Motor neuron (in vitro differentiated cells): Measurements from ENCODE around the gene SULT1A3. TPM values are rescaled to one million over a fixed set of nuclear protein-coding genes. Genes with fewer than 3 reads are reported as not detected.
"Not testable (repeated sequence)": the region's sequence is repeated elsewhere in the genome, so short reads cannot be mapped to it uniquely, and the experiment has no call there.

Source experiments
- ATAC-seq, 8 experiments: fragments of 200-7000 bp; cut with Tn5 transposase; replicated peaks in 6 of 8; 2 replicates each; pipeline ENCODE4 v1.8.0; 2021; ENCODE audit warnings: mild to moderate bottlenecking in 8 of 8, moderate library complexity in 8 of 8
- H3K27ac ChIP-seq, 2 donors: fragments of 250-450 bp; sonication (Bioruptor Pico); 2 replicates each; pipeline ENCODE4 v1.9.0; 2021; ENCODE audit warnings: antibody characterized with exemption in 2 of 2, mild to moderate bottlenecking in 2 of 2, moderate library complexity in 1 of 2
- H3K4me1 ChIP-seq, 2 donors: fragments of 250-450 bp; sonication (Bioruptor Pico); replicated peaks in 1 of 2; 2 replicates each; pipeline ENCODE4 v1.6.1; 2021; ENCODE audit warnings: antibody characterized with exemption in 2 of 2, mild to moderate bottlenecking in 2 of 2, moderate library complexity in 1 of 2
- H3K4me3 ChIP-seq, 5 donors: fragments of 250-450 bp; sonication (Bioruptor Pico); 2 replicates each; pipeline ENCODE4 v1.9.0; 2021; ENCODE audit warnings: antibody characterized with exemption in 5 of 5, mild to moderate bottlenecking in 5 of 5, moderate library complexity in 4 of 5
- WGBS, 10 experiments: fragments of 450-650 bp; shearing (Covaris generic); methylation state at CpG; one replicate each; pipeline ENCODE4 v1.0.0; 2022; 5-methylcytosine and 5-hydroxymethylcytosine counted together
- in situ Hi-C, 9 experiments: fragments of 400-800 bp; cut with MboI; loops; one replicate each; pipeline ENCODE4 v1.15.0; 2021; ENCODE audit warnings: low sequenced_read_pairs in 9 of 9, low pct_unique_long_range_greater_than_20kb in 2 of 9; ENCODE audit not compliant: unreplicated experiment in 9 of 9
- total RNA-seq, 8 experiments: library from RNA; unstranded; fragments of 300-600 nt; gene quantifications; 2 replicates each; pipeline versions ENCODE4 v1.2.3 to v1.2.4, GENCODE V29; 2022

The SULT1A3 gene
- total RNA-seq, 8 experiments from 2014 or later, result 4.6 to 21.6 (median 9.3) TPM

GRCh38 chr16:30193615-30194014 lies 5.4 kb upstream of the SULT1A3 start, which contains the start of the genes BOLA2B and SLX1A:
Gene BOLA2B (minus strand): TSS chr16:30193666. CDS start chr16:30193595, 71 bp downstream.
Gene SLX1A (plus strand): TSS chr16:30193875. CDS start chr16:30194085, 210 bp downstream.
- no CpG with 5 or more reads among the region's 34 CpGs for WGBS, 10 experiments
- H3K4me1 ChIP-seq, H3K4me3 ChIP-seq, in situ Hi-C loops, H3K27ac ChIP-seq: not testable (repeated sequence)
- peak; percentile 88 to 92 (median 91) for ATAC-seq

DNA sequence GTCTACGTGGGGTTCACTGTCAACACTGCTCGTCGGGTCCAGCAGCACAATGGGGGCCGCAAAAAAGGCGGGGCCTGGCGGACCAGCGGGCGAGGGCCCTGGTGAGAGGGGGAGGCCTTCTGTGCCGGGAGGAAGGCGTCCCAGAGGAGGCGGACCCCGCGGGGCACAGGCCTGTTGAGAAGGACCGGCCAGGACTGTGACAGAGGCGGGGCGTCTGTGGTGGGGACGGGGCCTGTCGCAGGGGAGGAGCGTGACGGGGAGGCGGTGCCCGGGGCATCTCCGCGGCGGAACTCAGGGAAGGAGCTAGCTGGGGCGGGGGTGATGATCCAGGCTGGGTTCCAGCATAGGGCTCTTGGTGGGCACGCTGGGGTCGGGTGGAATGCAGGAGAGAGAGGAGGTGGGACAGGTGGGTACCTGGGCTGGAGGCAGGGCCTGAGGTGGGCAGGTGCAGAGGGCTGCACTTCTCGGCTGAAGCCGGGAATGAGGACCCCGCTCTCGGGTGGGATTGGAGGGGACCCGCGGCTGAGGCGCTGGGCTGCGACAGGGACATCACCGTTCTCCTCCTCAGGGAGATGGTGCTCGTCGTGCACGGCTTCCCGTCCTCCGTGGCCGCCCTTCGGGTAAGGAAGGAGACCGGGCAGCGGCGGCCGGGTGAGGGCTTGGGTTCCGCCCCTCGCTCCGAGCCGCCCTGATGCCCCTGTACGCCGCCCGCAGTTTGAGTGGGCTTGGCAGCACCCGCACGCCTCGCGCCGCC lies 4.7 kb upstream of the SULT1A3 start:
- WGBS, 10 experiments, result no CpG with 5 or more reads among the region's 60 CpGs
- H3K4me3 ChIP-seq, H3K4me1 ChIP-seq, in situ Hi-C loops, H3K27ac ChIP-seq: not testable (repeated sequence)
- peak; percentile 60 to 80 (median 76) for ATAC-seq

GRCh38 chr16:30197001-30197400 lies 2.1 kb upstream of the SULT1A3 start:
- H3K27ac ChIP-seq, in situ Hi-C loops, H3K4me1 ChIP-seq, ATAC-seq, H3K4me3 ChIP-seq: not testable (repeated sequence)
- WGBS, 10 experiments, result no CpG with 5 or more reads among the region's 2 CpGs

- in situ Hi-C loops, H3K4me3 ChIP-seq, H3K27ac ChIP-seq, H3K4me1 ChIP-seq: not testable (repeated sequence)
- no CpG with 5 or more reads among the region's 15 CpGs for WGBS, 10 experiments
- ATAC-seq, result peak; percentile 64 to 84 (median 78)
These were observed 721 bp downstream of the SULT1A3 start for GRCh38 chr16:30199608-30200343.

DNA sequence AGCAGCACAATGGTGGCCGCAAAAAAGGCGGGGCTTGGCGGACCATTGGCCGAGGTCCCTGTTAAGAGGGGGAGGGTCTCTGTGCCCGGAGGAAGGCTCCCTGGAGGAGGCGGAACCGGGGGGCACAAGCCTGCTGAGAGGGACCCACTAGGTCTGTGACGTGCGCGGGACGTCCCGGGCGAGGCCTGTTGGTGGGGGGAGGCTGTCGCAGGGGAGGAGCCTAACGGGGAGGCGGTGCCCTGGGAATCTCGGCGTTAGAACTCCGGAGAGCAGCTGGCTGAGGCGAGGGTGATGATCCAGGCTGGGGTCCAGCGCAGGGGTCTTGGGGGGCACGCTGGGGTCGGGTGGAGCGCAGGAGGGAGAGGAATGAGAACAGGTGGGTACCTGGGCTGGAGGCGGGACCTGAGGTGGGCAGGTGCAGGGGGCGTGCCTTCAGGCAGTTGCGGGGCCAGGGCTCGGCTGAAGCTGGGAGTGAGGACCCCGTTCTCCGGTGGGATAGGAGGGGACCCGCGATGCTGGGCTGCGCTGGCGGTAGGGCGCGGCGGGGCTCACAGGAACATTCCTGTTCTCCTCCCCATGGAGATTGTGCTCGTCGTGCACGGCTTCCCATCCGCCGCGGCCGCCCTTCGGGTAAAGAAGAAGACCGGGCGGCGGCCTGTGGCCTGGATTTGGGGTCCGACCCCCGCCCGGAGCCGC lies 6.6 kb downstream of the SULT1A3 start:
- H3K4me3 ChIP-seq, in situ Hi-C loops, H3K4me1 ChIP-seq, H3K27ac ChIP-seq: not testable (repeated sequence)
- WGBS, 10 experiments, result no CpG with 5 or more reads among the region's 52 CpGs
- ATAC-seq, result peak; percentile 56 to 81 (median 62)

DNA sequence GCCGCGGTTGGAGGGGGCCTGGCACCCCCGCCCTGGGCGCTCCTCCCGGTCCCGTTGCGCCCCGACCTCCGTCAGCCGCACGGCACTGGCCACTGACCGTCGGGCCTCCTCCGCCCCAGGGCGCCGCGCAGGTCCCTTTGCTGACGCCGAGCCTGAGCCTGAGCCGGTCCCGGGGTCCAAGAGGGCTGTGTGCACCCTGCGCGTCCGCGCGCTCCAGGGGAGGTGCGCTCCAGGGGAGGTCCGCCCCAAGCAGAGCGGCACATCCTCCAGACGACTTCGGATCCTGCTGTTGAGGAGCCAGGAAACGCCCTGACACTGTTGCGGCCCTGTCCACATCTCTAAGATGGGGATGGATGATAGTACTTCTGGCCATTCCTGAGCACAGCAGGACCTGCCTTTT lies 7.2 kb downstream of the SULT1A3 start:
- WGBS, 10 experiments, result no CpG with 5 or more reads among the region's 33 CpGs
- H3K4me3 ChIP-seq, H3K27ac ChIP-seq, in situ Hi-C loops, H3K4me1 ChIP-seq: not testable (repeated sequence)
- ATAC-seq, result peak; percentile 25 to 53 (median 38)

DNA sequence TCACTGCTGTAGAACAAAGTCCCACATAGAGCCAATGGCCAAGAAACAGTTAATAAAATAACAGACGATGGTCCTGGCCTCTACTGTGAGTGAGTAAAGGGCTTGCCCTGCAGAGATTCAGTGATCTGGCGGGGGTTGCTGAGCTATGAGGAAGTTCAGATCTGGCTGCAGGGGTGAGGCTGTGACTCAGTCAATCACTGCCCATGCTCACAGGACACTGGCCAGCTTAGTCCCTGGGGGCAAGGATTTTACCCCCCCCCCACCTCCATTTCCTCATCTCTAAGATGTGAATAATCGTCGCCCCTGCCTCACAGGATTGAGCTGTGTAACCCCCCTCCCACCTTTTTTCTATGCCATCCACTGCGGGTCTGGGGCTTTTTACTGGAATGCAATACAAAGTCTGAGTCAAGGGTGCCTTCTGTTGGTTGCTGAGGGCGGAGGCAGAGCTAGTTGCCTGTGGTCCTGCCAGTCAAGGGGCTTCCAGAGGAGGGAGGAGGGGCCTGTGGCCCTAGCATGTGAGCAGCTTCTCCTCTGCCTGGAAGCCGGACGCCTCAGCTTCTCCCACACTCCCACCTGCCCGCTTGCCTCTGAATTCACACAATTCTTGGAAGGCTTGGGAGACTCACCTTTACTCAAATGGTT lies 8.1 kb downstream of the SULT1A3 start:
- H3K27ac ChIP-seq, in situ Hi-C loops, H3K4me1 ChIP-seq, H3K4me3 ChIP-seq: not testable (repeated sequence)
- no CpG with 5 or more reads among the region's 9 CpGs for WGBS, 10 experiments
- ATAC-seq, result peak; percentile 2 to 77 (median 73)

GRCh38 chr16:30209032-30209431 lies 10.0 kb downstream of the SULT1A3 start:
- peak in 3 of 8 experiments; percentile 16 to 78 (median 58) for ATAC-seq

DNA sequence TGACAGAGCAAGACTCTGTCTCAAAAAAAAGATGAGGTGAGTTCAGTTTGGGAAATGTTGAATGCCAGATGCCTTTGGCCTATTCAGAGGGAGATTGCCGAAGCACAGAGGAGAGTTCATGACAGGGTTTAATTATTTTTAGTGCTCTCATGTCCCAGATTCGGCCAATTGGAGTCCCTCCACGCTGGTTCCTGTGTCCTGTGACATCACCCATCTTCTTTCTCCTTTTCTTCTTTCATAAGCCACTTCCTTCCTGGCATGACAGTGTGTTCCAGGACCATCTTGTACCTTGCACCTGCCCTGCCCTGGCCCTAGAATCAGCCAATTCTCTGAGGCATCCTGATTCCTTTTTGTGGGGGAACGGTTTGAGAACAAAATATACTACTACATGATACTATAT lies 12.4 kb downstream of the SULT1A3 start:
- no CpG with 5 or more reads among the region's 4 CpGs for WGBS, 10 experiments
- H3K4me3 ChIP-seq, H3K27ac ChIP-seq, H3K4me1 ChIP-seq, in situ Hi-C loops, ATAC-seq: not testable (repeated sequence)

More at GRCh38 chr16:30209032-30209431, 10.0 kb downstream of the SULT1A3 start:
- H3K4me3 ChIP-seq, H3K27ac ChIP-seq, H3K4me1 ChIP-seq, in situ Hi-C loops: not testable (repeated sequence)
- no CpG with 5 or more reads among the region's 6 CpGs for WGBS, 10 experiments

DNA sequence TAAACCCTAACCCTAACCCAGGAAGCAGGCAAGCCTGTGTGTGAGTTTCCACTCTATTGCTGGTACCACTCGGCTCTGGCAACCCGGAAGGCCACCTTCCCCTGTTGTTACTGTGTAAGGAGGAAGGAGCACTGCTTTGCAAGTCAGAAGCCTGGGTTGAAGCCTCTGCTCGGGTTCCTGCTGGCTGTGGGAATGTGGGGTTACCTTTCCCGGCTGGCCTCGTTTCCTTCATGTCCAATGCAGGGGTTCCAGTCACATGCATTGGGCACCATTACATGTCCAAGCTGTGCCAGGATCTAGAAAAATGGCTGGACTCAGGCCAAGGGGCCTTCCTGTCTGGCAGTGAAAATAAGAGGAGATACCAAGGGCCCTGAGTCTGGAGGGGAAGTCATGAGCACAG lies 18.0 kb downstream of the SULT1A3 start:
- ATAC-seq, in situ Hi-C loops: not testable (repeated sequence)
- whole genome bisulfite sequencing, 10 experiments, result no CpG with 5 or more reads among the region's 5 CpGs

DNA sequence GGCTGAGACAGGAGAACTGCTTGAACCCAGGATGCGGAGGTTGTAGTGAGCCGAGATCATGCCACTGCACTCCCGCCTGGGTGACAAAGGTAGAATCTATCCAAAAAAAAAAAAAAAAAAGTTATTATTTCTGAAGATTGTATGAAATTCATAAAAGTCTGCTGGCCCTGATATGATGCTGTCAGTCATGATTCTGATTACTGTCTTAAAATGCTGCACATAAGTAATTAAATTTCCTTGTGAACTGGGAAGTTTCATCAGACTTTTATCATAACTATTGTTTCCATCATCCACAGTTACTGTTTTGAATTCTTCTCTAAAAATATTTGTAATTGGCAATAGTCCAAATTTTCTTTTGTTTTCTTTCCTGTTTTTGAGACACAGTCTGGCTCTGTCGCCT lies 49.3 kb downstream of the SULT1A3 start, which contains the start of gene NPIPB13:
Gene NPIPB13 (minus strand): TSS at position 101 of the 400 bp plus-strand sequence. CDS start 2,906 bp downstream, outside the sequence.
- H3K27ac ChIP-seq, in situ Hi-C loops, ATAC-seq, H3K4me1 ChIP-seq, H3K4me3 ChIP-seq: not testable (repeated sequence)
- no CpG with 5 or more reads among the region's 4 CpGs for WGBS, 10 experiments

More for the DNA sequence above, 18.0 kb downstream of the SULT1A3 start:
- H3K4me1 ChIP-seq, H3K27ac ChIP-seq, H3K4me3 ChIP-seq: not testable (repeated sequence)
